MM.1S (cell line): ENCODE results near the gene MAP3K20.
A peak's percentile ranks its signal among the peaks of the same experiment; 100 is the strongest.

Source experiments
- DNase-seq: peaks from one replicate; pipeline ENCODE4 v3.0.0-alpha.2; 2015
- H2AFZ ChIP-seq: fragments of 300-600 bp; sonication (generic); 2 replicates; pipeline ENCODE4 v1.6.0; 2016; ENCODE audit warnings: antibody characterized with exemption, low read length
- H3F3A ChIP-seq: fragments of 300-600 bp; sonication (generic); 2 replicates; pipeline ENCODE4 v1.6.1; 2016; ENCODE audit warnings: mild to moderate bottlenecking, antibody characterized with exemption, low read length, moderate library complexity, mixed read lengths; ENCODE audit not compliant: insufficient read depth
- H3K27ac ChIP-seq: fragments of 300-600 bp; sonication (generic); 2 replicates; pipeline ENCODE4 v1.5.1; 2016; ENCODE audit warnings: mild to moderate bottlenecking, low read length
- H3K27me3 ChIP-seq: fragments of 300-600 bp; sonication (generic); replicated peaks from 2 replicates; pipeline ENCODE4 v1.6.0; 2016; ENCODE audit warnings: low read length; ENCODE audit not compliant: insufficient read depth
- H3K36me3 ChIP-seq: fragments of 300-600 bp; sonication (generic); replicated peaks from 2 replicates; pipeline ENCODE4 v1.6.1; 2016; ENCODE audit warnings: mild to moderate bottlenecking, low read length, mixed read lengths; ENCODE audit not compliant: insufficient read depth
- H3K4me1 ChIP-seq: fragments of 300-600 bp; sonication (generic); 2 replicates; pipeline ENCODE4 v1.6.1; 2016; ENCODE audit warnings: low read length, mixed read lengths
- H3K4me2 ChIP-seq: fragments of 300-600 bp; sonication (generic); 2 replicates; pipeline ENCODE4 v1.6.0; 2016; ENCODE audit warnings: low read depth, low read length
- H3K4me3 ChIP-seq: fragments of 300-600 bp; sonication (generic); 2 replicates; pipeline ENCODE4 v1.5.1; 2016; ENCODE audit warnings: low read length, mixed read lengths
- H3K79me2 ChIP-seq: fragments of 300-600 bp; sonication (generic); 2 replicates; pipeline ENCODE4 v1.6.1; 2016; ENCODE audit warnings: mixed run types, low read length, mixed read lengths
- H3K9ac ChIP-seq: fragments of 300-600 bp; sonication (generic); 2 replicates; pipeline ENCODE4 v1.6.1; 2016; ENCODE audit warnings: low read length, mixed read lengths
- H3K9me2 ChIP-seq: fragments of 300-600 bp; sonication (generic); replicated peaks from 2 replicates; pipeline ENCODE4 v1.6.1; 2016; ENCODE audit warnings: mild to moderate bottlenecking, low read length, mixed read lengths; ENCODE audit not compliant: insufficient read depth
- H3K9me3 ChIP-seq: fragments of 300-600 bp; sonication (generic); replicated peaks from 2 replicates; pipeline ENCODE4 v1.6.1; 2016; ENCODE audit warnings: mild to moderate bottlenecking, low read length, mixed read lengths; ENCODE audit not compliant: insufficient read depth
- H4K20me1 ChIP-seq: fragments of 300-600 bp; sonication (generic); 2 replicates; pipeline ENCODE4 v1.6.1; 2016; ENCODE audit warnings: mild to moderate bottlenecking, low read length, moderate library complexity, mixed read lengths; ENCODE audit not compliant: insufficient read depth
- CTCF ChIP-seq: fragments of 300-600 bp; sonication (generic); IDR thresholded peaks from 2 replicates; pipeline ENCODE4 v1.5.1; 2016; ENCODE audit warnings: antibody characterized with exemption, low read length, mixed read lengths
- EZH2 ChIP-seq: fragments of 300-600 bp; sonication (generic); optimal IDR thresholded peaks from 2 replicates; pipeline ENCODE3; 2017; ENCODE audit warnings: low read depth, mild to moderate bottlenecking, antibody characterized with exemption, low read length, mixed read lengths
- EZH2phosphoT487 ChIP-seq: fragments of 300-600 bp; sonication (generic); IDR thresholded peaks from 2 replicates; pipeline ENCODE4 v1.6.1; 2018; ENCODE audit warnings: antibody characterized with exemption, low read length

MAP3K20 gene

GRCh38 chr2:173109253-173110188 lies 33.9 kb downstream of the MAP3K20 start:
- H3K9ac ChIP-seq = no peak overlapping the region
- H3K4me1 ChIP-seq = no peaks in the 10 kb centered on the region
- H3K4me3 ChIP-seq = no peak overlapping the region
- H3K27me3 ChIP-seq = no peaks in the 10 kb centered on the region
- H3F3A ChIP-seq = peaks cover 4% of the 10 kb centered on the region; the same call in 1 of the 2 replicates
- H3K9me2 ChIP-seq = no peaks in the 10 kb centered on the region
- H2AFZ ChIP-seq = no peak overlapping the region
- TF ChIP-seq EZH2phosphoT487 = no peak
- no peak for TF ChIP-seq CTCF
- no peak for TF ChIP-seq EZH2
- H3K4me2 ChIP-seq = no peak overlapping the region
- no peaks in the 10 kb centered on the region for H3K9me3 ChIP-seq
- DNase-seq = peak; percentile 16
- no peaks in the 10 kb centered on the region for H3K79me2 ChIP-seq
- H4K20me1 ChIP-seq = no peaks in the 10 kb centered on the region
- H3K36me3 ChIP-seq = no peaks in the 10 kb centered on the region
- no peak overlapping the region for H3K27ac ChIP-seq

GRCh38 chr2:173117678-173118077 lies 42.0 kb downstream of the MAP3K20 start:
- TF ChIP-seq EZH2 (no peak), EZH2phosphoT487 (no peak), CTCF (no peak)
- no peak overlapping the region for H3K4me2 ChIP-seq
- no peak overlapping the region for H2AFZ ChIP-seq
- H3K4me3 ChIP-seq = no peak overlapping the region
- no peaks in the 10 kb centered on the region for H3K9me3 ChIP-seq
- H4K20me1 ChIP-seq = no peaks in the 10 kb centered on the region
- no peak for DNase-seq
- no peaks in the 10 kb centered on the region for H3K9me2 ChIP-seq
- H3K27ac ChIP-seq = no peak overlapping the region
- no peaks in the 10 kb centered on the region for H3K27me3 ChIP-seq
- H3K9ac ChIP-seq = no peak overlapping the region
- H3K4me1 ChIP-seq = peaks cover 15% of the 10 kb centered on the region
- no peaks in the 10 kb centered on the region for H3K79me2 ChIP-seq
- H3K36me3 ChIP-seq = no peaks in the 10 kb centered on the region
- H3F3A ChIP-seq = peaks cover 3% of the 10 kb centered on the region

- H3K36me3 ChIP-seq = no peaks in the 10 kb centered on the region
- no peak overlapping the region for H3K9ac ChIP-seq
- no peak for DNase-seq
- H3K27ac ChIP-seq = no peak overlapping the region
- no peaks in the 10 kb centered on the region for H3K9me2 ChIP-seq
- TF ChIP-seq CTCF (no peak), EZH2phosphoT487 (no peak), EZH2 (no peak)
- no peaks in the 10 kb centered on the region for H4K20me1 ChIP-seq
- peaks cover 3% of the 10 kb centered on the region for H3F3A ChIP-seq
- no peaks in the 10 kb centered on the region for H3K79me2 ChIP-seq
- peaks cover 15% of the 10 kb centered on the region for H3K4me1 ChIP-seq
- no peaks in the 10 kb centered on the region for H3K27me3 ChIP-seq
- no peak overlapping the region for H2AFZ ChIP-seq
- H3K9me3 ChIP-seq = no peaks in the 10 kb centered on the region
- H3K4me2 ChIP-seq = no peak overlapping the region
- H3K4me3 ChIP-seq = no peak overlapping the region
These were observed 42.7 kb downstream of the MAP3K20 start for GRCh38 chr2:173118395-173118794.
